HG03571 (cell line): ENCODE results near the gene AGBL4.

ENCODE experiments used
- ATAC-seq: cut with Tn5 transposase; IDR thresholded peaks from one replicate; pipeline ENCODE4 v1.9.1; 2021; ENCODE audit not compliant: unreplicated experiment

AGBL4 gene

GRCh38 chr1:48741380-48741779 is 1282.4 kb downstream of the AGBL4 start:
- no peak for ATAC-seq

- no peak for ATAC-seq
These were observed 1283.1 kb downstream of the AGBL4 start for GRCh38 chr1:48740621-48741020.

- no peak for ATAC-seq
These were observed 1284.7 kb downstream of the AGBL4 start for GRCh38 chr1:48739091-48739490.

GRCh38 chr1:48738356-48738755 is 1285.4 kb downstream of the AGBL4 start:
- no peak for ATAC-seq

GRCh38 chr1:48735796-48736195 is 1288.0 kb downstream of the AGBL4 start:
- no peak for ATAC-seq

- peak; percentile 63 for ATAC-seq
These were observed 1293.4 kb downstream of the AGBL4 start for GRCh38 chr1:48730164-48730910.

GRCh38 chr1:48728584-48728983 is 1295.2 kb downstream of the AGBL4 start:
- no peak for ATAC-seq

- ATAC-seq = no peak
These were observed 1297.1 kb downstream of the AGBL4 start for GRCh38 chr1:48726557-48727215.

- no peak for ATAC-seq
These were observed 1297.6 kb downstream of the AGBL4 start for GRCh38 chr1:48726139-48726538.

GRCh38 chr1:48725341-48726046 is 1298.3 kb downstream of the AGBL4 start:
- no peak for ATAC-seq

GRCh38 chr1:48720929-48721328 is 1302.8 kb downstream of the AGBL4 start:
- no peak for ATAC-seq

- ATAC-seq = no peak
These were observed 1305.0 kb downstream of the AGBL4 start for GRCh38 chr1:48718705-48719104.

- no peak for ATAC-seq
These were observed 1305.6 kb downstream of the AGBL4 start for GRCh38 chr1:48718116-48718630.

GRCh38 chr1:48717082-48717481 is 1306.7 kb downstream of the AGBL4 start:
- ATAC-seq = no peak

- ATAC-seq = no peak
These were observed 1307.8 kb downstream of the AGBL4 start for GRCh38 chr1:48715921-48716320.

- ATAC-seq = no peak
These were observed 1312.8 kb downstream of the AGBL4 start for GRCh38 chr1:48710915-48711314.

GRCh38 chr1:48710318-48710717 is 1313.4 kb downstream of the AGBL4 start:
- ATAC-seq = no peak

GRCh38 chr1:48704736-48705135 is 1319.0 kb downstream of the AGBL4 start:
- no peak for ATAC-seq

GRCh38 chr1:48701445-48701844 is 1322.3 kb downstream of the AGBL4 start:
- ATAC-seq = no peak

GRCh38 chr1:48697066-48697707 is 1326.6 kb downstream of the AGBL4 start:
- ATAC-seq = no peak

- no peak for ATAC-seq
These were observed 1328.6 kb downstream of the AGBL4 start for GRCh38 chr1:48695161-48695560.
